ENCODE measurements around the gene SLIT3. TPM values are rescaled to one million over a fixed set of nuclear protein-coding genes. Genes with fewer than 3 reads are reported as not detected.

Gene SLIT3
- total RNA-seq, 1 experiment from 2014 or later = 0.92 TPM

DNA sequence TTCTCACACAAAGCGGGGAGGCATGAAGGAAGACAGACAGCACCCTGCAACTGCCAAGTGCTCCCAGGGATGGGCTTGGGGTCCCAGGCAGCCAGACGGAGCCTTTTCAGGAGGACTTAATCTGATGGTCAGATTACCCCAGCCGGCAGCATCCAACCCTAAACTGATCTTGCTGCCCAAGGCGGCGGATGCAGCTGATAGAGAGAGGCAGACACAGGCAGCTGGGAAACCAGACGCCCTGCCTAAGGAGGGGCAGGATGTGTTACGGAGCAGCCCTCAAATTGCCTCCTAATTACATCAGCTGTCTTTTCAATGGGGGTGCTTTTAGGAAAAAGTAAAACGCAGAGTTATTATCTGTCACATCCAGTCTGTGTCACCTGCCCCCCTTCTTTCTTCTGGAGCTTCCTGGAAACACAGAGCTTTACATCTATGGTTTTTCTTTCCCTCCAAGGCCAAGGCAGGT lies 530.9 kb downstream of the SLIT3 start:
- Histone ChIP-seq H3K27me3 (ENCODE audit: insufficient read depth, low read length) (no peaks in the 10 kb centered on the region), H3K23me2 (ENCODE audit: insufficient read length, low read depth, low read length, poor library complexity, severe bottlenecking) (no peaks in the 10 kb centered on the region), H3K4me2 (ENCODE audit: insufficient read depth, insufficient read length, low read length) (no peak overlapping the region), H2BK120ac (ENCODE audit: low read depth, low read length, poor library complexity, severe bottlenecking) (no peak overlapping the region), H3K4ac (ENCODE audit: low read depth, low read length) (no peak overlapping the region), H3K23ac (ENCODE audit: insufficient read length, low read depth, low read length) (no peak overlapping the region), H3K9me3 (ENCODE audit: control insufficient read depth, low read depth, low read length) (peaks cover 9% of the 10 kb centered on the region), H4K91ac (ENCODE audit: insufficient read length, low read depth, low read length) (no peak overlapping the region), H2BK12ac (ENCODE audit: insufficient read length, low read depth, low read length) (no peak overlapping the region), H3K27ac (ENCODE audit: insufficient read length, low read depth, low read length) (no peak overlapping the region), H4K20me1 (ENCODE audit: control insufficient read depth, insufficient read depth, insufficient read length) (no peaks in the 10 kb centered on the region), H3T11ph (ENCODE audit: low read length) (no peak overlapping the region), H3K56ac (ENCODE audit: insufficient read length, low read depth, low read length) (no peak overlapping the region), H4K5ac (ENCODE audit: insufficient read length, low read depth, low read length) (no peak overlapping the region), H2AK5ac (ENCODE audit: insufficient read length, low read length) (no peak overlapping the region), H2BK15ac (ENCODE audit: low read depth, low read length) (no peak overlapping the region), H3K79me2 (ENCODE audit: insufficient read depth, low read length) (no peaks in the 10 kb centered on the region), H3K9ac (ENCODE audit: extremely low read depth, insufficient read length, low read length) (no peak overlapping the region), H3K79me1 (ENCODE audit: insufficient read depth, low read depth, low read length, poor library complexity, severe bottlenecking) (no peaks in the 10 kb centered on the region), H2BK5ac (ENCODE audit: insufficient read length, low read length) (no peak overlapping the region), H2BK20ac (ENCODE audit: low read depth, low read length, poor library complexity, severe bottlenecking) (no peak overlapping the region), H3K14ac (ENCODE audit: insufficient read depth, low read length) (no peak overlapping the region), H4K8ac (replicated peaks; ENCODE audit: insufficient read length, low read depth, low read length) (no peak overlapping the region), H3K18ac (ENCODE audit: insufficient read length, low read depth, low read length) (no peak overlapping the region), H2AFZ (ENCODE audit: low read length) (no peak overlapping the region), H3K4me1 (ENCODE audit: insufficient read depth, low read length) (no peaks in the 10 kb centered on the region)
- Mint-ChIP-seq H3K36me3 (ENCODE audit: insufficient read depth in 1 of 3, low read depth in 3 of 3) (peaks cover 0 to 6% (median 4%) of the 10 kb centered on the region in 3 experiments; a peak in 5 of 7 replicates), H3K27me3 (ENCODE audit: low read depth) (peaks cover 13% of the 10 kb centered on the region), H3K27ac (no peak overlapping the region), H3K9me3 (peaks cover 7% of the 10 kb centered on the region in 2 experiments; a peak in 4 of 5 replicates), H3K4me3 (no peak overlapping the region), H3K4me1 (no peaks in the 10 kb centered on the region)
- no CpG with 5 or more reads among the region's 8 CpGs for WGBS (ENCODE audit: extremely low coverage, insufficient read length, low lambda C conversion rate)
- DNase-seq = no peak
- TF ChIP-seq, protein P1, sequence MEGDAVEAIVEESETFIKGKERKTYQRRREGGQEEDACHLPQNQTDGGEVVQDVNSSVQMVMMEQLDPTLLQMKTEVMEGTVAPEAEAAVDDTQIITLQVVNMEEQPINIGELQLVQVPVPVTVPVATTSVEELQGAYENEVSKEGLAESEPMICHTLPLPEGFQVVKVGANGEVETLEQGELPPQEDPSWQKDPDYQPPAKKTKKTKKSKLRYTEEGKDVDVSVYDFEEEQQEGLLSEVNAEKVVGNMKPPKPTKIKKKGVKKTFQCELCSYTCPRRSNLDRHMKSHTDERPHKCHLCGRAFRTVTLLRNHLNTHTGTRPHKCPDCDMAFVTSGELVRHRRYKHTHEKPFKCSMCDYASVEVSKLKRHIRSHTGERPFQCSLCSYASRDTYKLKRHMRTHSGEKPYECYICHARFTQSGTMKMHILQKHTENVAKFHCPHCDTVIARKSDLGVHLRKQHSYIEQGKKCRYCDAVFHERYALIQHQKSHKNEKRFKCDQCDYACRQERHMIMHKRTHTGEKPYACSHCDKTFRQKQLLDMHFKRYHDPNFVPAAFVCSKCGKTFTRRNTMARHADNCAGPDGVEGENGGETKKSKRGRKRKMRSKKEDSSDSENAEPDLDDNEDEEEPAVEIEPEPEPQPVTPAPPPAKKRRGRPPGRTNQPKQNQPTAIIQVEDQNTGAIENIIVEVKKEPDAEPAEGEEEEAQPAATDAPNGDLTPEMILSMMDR (conservative IDR thresholded peaks at IDR 0.05) = no peak
